ENCODE measurements around the gene FAM161B. TPM values are rescaled to one million over a fixed set of nuclear protein-coding genes. Genes with fewer than 3 reads are reported as not detected.

Gene FAM161B
- total and polyA plus RNA-seq, 2 of the 13 experiments (the other 11 are each of a cell fraction or from before 2014, with no cell fraction given), result 1.6 to 2.0 TPM

DNA sequence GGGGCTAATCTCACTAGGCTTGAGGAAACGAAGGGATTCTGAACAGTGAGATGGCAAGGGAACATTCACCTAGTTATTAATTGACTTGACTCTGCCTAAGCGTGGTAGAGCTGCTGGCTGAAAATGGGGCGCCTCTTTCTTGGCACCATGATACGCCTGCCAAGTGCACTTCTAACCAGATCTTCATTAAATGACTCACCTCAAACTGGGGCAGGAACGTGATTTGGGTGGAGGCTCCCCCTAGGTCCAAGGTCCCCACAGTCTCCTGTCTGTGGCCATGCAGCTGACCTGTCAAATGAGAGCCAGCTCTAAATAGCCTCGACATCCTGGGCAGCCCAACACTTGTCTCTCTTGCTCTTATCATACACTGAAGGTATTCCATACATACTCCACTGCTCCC is 26.2 kb upstream of the FAM161B start:
- Histone ChIP-seq H3K36me3 (replicated peaks in 1 of 2; ENCODE audit: control insufficient read depth in 1 of 2, insufficient read depth in 2 of 2, low read length in 2 of 2) (peaks cover 21 to 66% of the 10 kb centered on the region in 2 experiments), H3K9me3 (ENCODE audit: low read length) (no peaks in the 10 kb centered on the region), H3K79me2 (ENCODE audit: insufficient read depth, low read length) (no peaks in the 10 kb centered on the region), H3K9ac (ENCODE audit: insufficient read depth, low read depth, low read length) (no peak overlapping the region), H3K27ac (ENCODE audit: extremely low read length, insufficient read depth, low read length) (no peak overlapping the region), H3K27me3 (ENCODE audit: control insufficient read depth in 1 of 2, insufficient read depth in 2 of 2, low read length in 2 of 2) (no peaks in the 10 kb centered on the region), H3K4me1 (ENCODE audit: insufficient read depth, low read length) (peaks cover 20% of the 10 kb centered on the region), H3K4me3 (replicated peaks in 1 of 3; ENCODE audit: insufficient read depth in 1 of 3, low read depth in 2 of 3, low read length in 3 of 3) (no peak overlapping the region), H4K20me1 (ENCODE audit: insufficient read depth, low read length) (no peaks in the 10 kb centered on the region), H2AFZ (ENCODE audit: low read length) (no peak overlapping the region), H3K4me2 (ENCODE audit: low read depth, low read length) (no peak overlapping the region)
- FAIRE-seq (no peak), ATAC-seq (no peak), DNase-seq (ENCODE audit: low spot score) (no peak)
- intact Hi-C loops (cut with micrococcal nuclease; ENCODE audit: unreplicated experiment), result no loop called here
- WGBS (ENCODE audit: low lambda C conversion rate), result 97% methylated on average over 5 of the region's 6 CpGs
- TF ChIP-seq SNRNP70 (IDR thresholded peaks at IDR 0.05; ENCODE audit: low read depth, low read length), result no peak
- no peak for TF ChIP-seq ZNF773 (CRISPR knock-in tag; IDR thresholded peaks at IDR 0.05; ENCODE audit: borderline replicate concordance)
- no peak for TF ChIP-seq ZNF180 (CRISPR knock-in tag; IDR thresholded peaks at IDR 0.05; ENCODE audit: borderline replicate concordance, low read depth)
- no peak for TF ChIP-seq ZNF749 (CRISPR knock-in tag; IDR thresholded peaks at IDR 0.05; ENCODE audit: borderline replicate concordance)
- no peak for TF ChIP-seq RFX1 (IDR thresholded peaks at IDR 0.05)
- TF ChIP-seq EEA1 (CRISPR knock-in tag; IDR thresholded peaks at IDR 0.05; ENCODE audit: borderline replicate concordance), result no peak
- TF ChIP-seq, protein P1, sequence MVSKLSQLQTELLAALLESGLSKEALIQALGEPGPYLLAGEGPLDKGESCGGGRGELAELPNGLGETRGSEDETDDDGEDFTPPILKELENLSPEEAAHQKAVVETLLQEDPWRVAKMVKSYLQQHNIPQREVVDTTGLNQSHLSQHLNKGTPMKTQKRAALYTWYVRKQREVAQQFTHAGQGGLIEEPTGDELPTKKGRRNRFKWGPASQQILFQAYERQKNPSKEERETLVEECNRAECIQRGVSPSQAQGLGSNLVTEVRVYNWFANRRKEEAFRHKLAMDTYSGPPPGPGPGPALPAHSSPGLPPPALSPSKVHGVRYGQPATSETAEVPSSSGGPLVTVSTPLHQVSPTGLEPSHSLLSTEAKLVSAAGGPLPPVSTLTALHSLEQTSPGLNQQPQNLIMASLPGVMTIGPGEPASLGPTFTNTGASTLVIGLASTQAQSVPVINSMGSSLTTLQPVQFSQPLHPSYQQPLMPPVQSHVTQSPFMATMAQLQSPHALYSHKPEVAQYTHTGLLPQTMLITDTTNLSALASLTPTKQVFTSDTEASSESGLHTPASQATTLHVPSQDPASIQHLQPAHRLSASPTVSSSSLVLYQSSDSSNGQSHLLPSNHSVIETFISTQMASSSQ (IDR thresholded peaks at IDR 0.05; ENCODE audit: low read depth), result no peak
- TF ChIP-seq, protein P1 (CRISPR knock-in tag; IDR thresholded peaks at IDR 0.05; ENCODE audit: borderline replicate concordance), result no peak
- TF ChIP-seq RARG (CRISPR knock-in tag; IDR thresholded peaks at IDR 0.05; ENCODE audit: low read depth), result no peak
- no peak for TF ChIP-seq CC2D1A (CRISPR knock-in tag; IDR thresholded peaks at IDR 0.05)
- TF ChIP-seq ZNF564 (CRISPR knock-in tag; IDR thresholded peaks at IDR 0.05), result no peak
- no peak for TF ChIP-seq KLF11 (CRISPR knock-in tag; IDR thresholded peaks at IDR 0.05)
- TF ChIP-seq SALL2 (CRISPR knock-in tag; IDR thresholded peaks at IDR 0.05), result no peak
- TF ChIP-seq THAP11 (CRISPR knock-in tag; IDR thresholded peaks at IDR 0.05), result no peak
- ChIA-PET CTCF (ENCODE audit: low intra/inter-chr PET ratio, low total read pairs) (no interaction called here), POLR2A (interaction anchor here (0.6 to 1.8 kb wide), 2 partner anchors 17 to 26 kb away, joined by 3 to 5 read pairs; partner anchors contain the start of genes COQ6 and FAM161B)
- in situ Hi-C loops (cut with HindIII; ENCODE audit: extremely low pct_ligation_motif_present, low pct_unique_long_range_greater_than_20kb), result no loop called here
- BruUV-seq (replicated peaks), result no TSS peak

All from HepG2 (cell line).